ENCODE results near the gene COX7A2L. TPM values are rescaled to one million over a fixed set of nuclear protein-coding genes. Genes with fewer than 3 reads are reported as not detected.

COX7A2L gene
- total RNA-seq, 4 donors from 2014 or later = 125 to 163 (median 150) TPM

DNA sequence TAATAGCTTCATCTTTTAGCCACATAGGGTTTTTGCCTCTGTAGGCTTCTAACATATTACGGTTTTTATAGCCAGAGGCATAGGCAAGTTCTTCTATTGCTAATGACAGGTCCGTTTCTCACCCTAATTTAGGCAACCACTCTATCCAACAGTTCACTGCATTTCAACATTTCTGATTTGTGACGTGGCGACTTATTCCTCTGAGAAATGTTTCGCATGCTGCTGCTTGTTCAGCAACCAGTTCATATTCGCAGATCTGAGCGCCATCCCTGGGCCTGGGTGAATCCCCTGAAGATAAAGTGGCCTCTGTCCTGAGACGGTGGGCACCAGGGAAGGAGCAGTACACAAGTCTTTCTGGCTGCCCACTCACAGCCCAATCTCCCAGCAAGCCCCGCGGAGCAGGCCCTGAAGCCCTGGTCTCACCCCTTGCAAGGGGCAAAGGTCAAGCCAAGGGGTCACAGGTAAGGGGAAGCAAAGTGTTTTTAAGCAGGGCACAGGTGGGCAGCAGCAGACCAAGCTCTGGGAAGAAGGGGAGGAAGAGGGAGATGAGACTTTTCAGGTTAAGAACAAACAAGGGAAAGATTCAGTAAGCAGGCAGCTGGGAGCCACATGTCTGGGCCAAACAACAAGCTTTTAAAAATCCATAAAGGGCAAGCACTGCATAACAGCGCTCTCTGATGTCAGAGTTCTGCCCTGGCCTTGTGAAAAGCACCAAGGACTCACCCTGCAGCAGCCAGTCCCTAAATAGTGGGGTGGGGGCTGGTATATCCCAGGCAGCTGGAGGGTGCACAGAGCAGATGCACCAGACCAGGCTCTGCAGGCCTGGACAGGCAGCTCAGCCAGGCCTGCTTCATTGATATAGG, 10.8 kb upstream of the COX7A2L start:
- TF ChIP-seq, protein P1, sequence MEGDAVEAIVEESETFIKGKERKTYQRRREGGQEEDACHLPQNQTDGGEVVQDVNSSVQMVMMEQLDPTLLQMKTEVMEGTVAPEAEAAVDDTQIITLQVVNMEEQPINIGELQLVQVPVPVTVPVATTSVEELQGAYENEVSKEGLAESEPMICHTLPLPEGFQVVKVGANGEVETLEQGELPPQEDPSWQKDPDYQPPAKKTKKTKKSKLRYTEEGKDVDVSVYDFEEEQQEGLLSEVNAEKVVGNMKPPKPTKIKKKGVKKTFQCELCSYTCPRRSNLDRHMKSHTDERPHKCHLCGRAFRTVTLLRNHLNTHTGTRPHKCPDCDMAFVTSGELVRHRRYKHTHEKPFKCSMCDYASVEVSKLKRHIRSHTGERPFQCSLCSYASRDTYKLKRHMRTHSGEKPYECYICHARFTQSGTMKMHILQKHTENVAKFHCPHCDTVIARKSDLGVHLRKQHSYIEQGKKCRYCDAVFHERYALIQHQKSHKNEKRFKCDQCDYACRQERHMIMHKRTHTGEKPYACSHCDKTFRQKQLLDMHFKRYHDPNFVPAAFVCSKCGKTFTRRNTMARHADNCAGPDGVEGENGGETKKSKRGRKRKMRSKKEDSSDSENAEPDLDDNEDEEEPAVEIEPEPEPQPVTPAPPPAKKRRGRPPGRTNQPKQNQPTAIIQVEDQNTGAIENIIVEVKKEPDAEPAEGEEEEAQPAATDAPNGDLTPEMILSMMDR (IDR thresholded peaks at IDR 0.05; ENCODE audit: low read depth) = no peak

GRCh38 chr2:42369532-42370229, 8.7 kb upstream of the COX7A2L start:
- TF ChIP-seq, protein P1 (IDR thresholded peaks at IDR 0.05; ENCODE audit: low read depth) = no peak

DNA sequence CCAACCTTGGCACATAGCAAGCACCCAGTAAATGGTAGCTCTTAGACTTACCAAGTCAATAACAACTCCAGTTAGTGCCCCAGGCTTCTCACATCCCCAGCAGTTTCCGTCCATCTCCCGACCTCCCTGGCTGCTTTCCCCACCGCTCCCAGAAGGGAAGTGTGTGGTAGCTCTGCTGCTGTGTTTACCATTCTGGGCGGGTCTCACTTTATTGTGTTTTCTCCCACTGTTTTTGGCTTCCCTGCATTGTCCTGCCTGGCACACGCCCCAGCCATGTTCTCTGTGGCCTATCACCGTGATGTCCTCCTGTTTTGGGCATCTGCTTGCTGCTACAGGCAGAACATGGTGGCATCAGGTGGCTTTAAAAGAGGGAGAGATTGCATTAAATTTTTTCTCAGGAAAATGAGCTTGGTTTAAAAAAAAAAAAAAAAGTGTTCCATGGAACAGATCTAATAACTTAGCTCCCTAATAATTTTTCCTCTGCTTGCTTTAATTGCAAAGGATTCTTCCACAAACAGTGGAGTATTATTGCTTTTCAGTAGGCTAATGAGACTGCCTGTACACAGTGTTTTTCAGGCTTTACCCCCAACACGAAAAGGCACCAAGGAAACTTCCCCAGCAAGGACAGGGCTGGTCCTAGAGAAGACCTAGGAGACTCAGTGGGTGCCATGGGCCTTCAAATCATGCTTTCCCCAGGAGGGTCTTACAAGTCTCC, 8.0 kb upstream of the COX7A2L start:
- TF ChIP-seq, protein P1 (IDR thresholded peaks at IDR 0.05; ENCODE audit: low read depth) = no peak

DNA sequence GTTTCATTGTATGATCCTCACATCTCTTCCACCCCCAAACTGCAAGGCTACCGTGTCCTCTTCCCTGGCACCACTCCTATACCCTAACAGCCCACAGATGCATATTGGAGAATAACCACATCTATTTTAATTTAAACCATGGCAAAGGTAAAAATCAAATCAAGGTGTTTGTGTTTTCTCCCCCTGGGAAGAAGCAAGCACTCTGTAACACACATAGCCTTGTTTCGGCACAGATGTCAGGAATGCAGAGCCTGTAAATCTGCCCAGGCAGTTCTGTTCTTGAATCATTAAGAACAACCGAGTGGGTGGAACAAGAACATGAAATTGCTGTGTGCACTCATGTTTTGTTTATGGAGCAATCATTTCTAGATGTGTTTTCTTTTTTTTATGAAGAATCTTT, 6.8 kb upstream of the COX7A2L start:
- TF ChIP-seq, protein P1 (IDR thresholded peaks at IDR 0.05; ENCODE audit: low read depth) = no peak

DNA sequence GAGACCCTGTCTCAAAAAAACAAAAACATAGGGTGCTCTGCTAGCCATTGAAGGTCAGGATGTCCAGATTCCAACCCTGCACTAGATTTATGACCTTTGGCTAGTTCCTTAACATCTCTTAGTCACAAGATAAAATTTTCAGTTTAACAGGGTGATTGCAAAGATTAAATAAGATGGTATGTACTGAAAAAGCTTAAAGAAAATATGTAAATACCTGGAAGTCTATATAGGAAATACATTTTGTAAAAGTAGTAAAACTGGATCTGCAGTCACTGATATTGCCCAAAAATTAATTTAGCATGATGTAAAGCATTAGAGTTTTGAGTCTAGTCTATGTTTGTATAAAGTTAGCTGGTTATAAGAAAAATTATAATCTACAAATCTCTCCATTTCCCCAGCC, 5.4 kb upstream of the COX7A2L start:
- TF ChIP-seq, protein P1 (IDR thresholded peaks at IDR 0.05; ENCODE audit: low read depth) = no peak

DNA sequence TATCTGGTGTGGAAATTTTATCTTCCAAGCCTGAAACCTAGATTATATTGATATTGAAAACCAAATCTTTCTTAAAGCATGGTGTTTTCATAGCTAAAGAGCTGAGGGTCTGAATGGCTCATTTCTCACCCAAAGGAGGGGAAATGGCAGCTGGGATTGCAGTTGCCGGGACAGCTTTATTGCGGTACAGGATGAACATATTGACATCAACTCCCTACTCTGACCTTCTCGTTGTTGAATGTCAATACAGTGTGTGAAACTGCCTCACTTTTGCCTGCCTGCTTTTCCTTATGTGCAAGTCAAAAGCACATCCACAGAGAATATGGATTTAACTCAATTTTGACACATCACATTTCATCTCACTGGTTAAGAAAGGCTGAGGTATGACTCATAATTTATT, 3.6 kb upstream of the COX7A2L start:
- TF ChIP-seq, protein P1 (IDR thresholded peaks at IDR 0.05; ENCODE audit: low read depth) = no peak

- TF ChIP-seq, protein P1 (IDR thresholded peaks at IDR 0.05; ENCODE audit: low read depth) = no peak
These were observed 2.4 kb upstream of the COX7A2L start for GRCh38 chr2:42363413-42363812.

Measured in subcutaneous adipose tissue (tissue), 4 donors.